ENCODE data around the gene EIF3B.

- no peak for TF ChIP-seq TAF1 (IDR thresholded peaks at IDR 0.05; ENCODE audit: borderline replicate concordance, insufficient read depth, low read length)
- no peak for TF ChIP-seq REST (IDR thresholded peaks at IDR 0.05; ENCODE audit: insufficient read depth in 1 of 2, low read depth in 2 of 2, low read length in 2 of 2)
- no peak; the same call in 1 of the 2 replicates for TF ChIP-seq POLR2AphosphoS5 (IDR thresholded peaks at IDR 0.05; ENCODE audit: low read depth, low read length)
- TF ChIP-seq SIN3A (IDR thresholded peaks at IDR 0.05; ENCODE audit: borderline replicate concordance, insufficient read depth, low read length): no peak
These were observed 5.0 kb downstream of the EIF3B start for GRCh38 chr7:2359610-2360009.

Measured in PFSK-1 (cell line).